Gastrocnemius medialis (tissue), 4 donors: Measurements from ENCODE around the gene CENPX. TPM values are rescaled to one million over a fixed set of nuclear protein-coding genes. Genes with fewer than 3 reads are reported as not detected.

Source experiments
- ATAC-seq, 2 donors: fragments of 150-250 bp; one replicate each; pipeline ENCODE4 v1.9.1; 2016
- DNase-seq, 2 donors: peaks; one replicate each; pipeline ENCODE4 v3.0.0-alpha.2; 2019
- H3K27ac ChIP-seq, 4 donors: fragments of 200-600 bp; sonication (generic); 1 replicate in 1 of 4; 2 replicates in 3 of 4; pipeline ENCODE4 v1.5.1; 2016 to 2018; ENCODE audit warnings: mild to moderate bottlenecking in 2 of 4, moderate library complexity in 1 of 4
- H3K27me3 ChIP-seq, 3 donors: fragments of 200-600 bp; sonication (generic) in 2 of 3; 1 replicate in 1 of 3; 2 replicates in 2 of 3; pipeline versions ENCODE4 v1.5.1 to v1.6.0; 2016 to 2019; ENCODE audit warnings: mild to moderate bottlenecking in 1 of 3, moderate library complexity in 1 of 3
- H3K36me3 ChIP-seq, 2 donors: fragments of 200-600 bp; sonication (generic) in 1 of 2; one replicate each; pipeline ENCODE4 v1.5.1; 2017 to 2018
- H3K4me1 ChIP-seq, 2 donors: fragments of 200-600 bp; sonication (generic) in 1 of 2; one replicate each; pipeline ENCODE4 v1.5.1; 2016 to 2017; ENCODE audit warnings: mild to moderate bottlenecking in 2 of 2
- H3K4me3 ChIP-seq, 4 donors: fragments of 200-600 bp; sonication (generic) in 3 of 4; 1 replicate in 1 of 4; 2 replicates in 3 of 4; pipeline ENCODE4 v1.5.1; 2016 to 2019; ENCODE audit warnings: mild to moderate bottlenecking in 2 of 4
- H3K9me3 ChIP-seq, 3 donors: fragments of 200-600 bp; sonication (generic) in 2 of 3; 1 replicate in 1 of 3; 2 replicates in 2 of 3; pipeline ENCODE4 v1.5.1; 2016 to 2019
- CTCF ChIP-seq, 5 experiments: fragments of 450-650 bp in 3 of 5; fragments of 200-600 bp in 2 of 5; sonication (generic) in 2 of 5; IDR thresholded peaks in 4 of 5; conservative IDR thresholded peaks in 1 of 5; 1 replicate in 4 of 5; 2 replicates in 1 of 5; pipeline ENCODE4 v1.5.1; 2016 to 2019; ENCODE audit warnings: antibody characterized with exemption in 5 of 5, mild to moderate bottlenecking in 3 of 5, moderate library complexity in 3 of 5
- POLR2A ChIP-seq, 2 donors: fragments of 450-650 bp; IDR thresholded peaks; one replicate each; pipeline ENCODE4 v1.6.1; 2017; ENCODE audit warnings: antibody characterized with exemption in 2 of 2, mild to moderate bottlenecking in 2 of 2, moderate library complexity in 2 of 2
- in situ Hi-C, 4 donors: fragments of 200-750 bp; cut with MboI; loops; one replicate each; pipeline versions ENCODE4 v1.15.0 to v1.8.0; 2017; ENCODE audit warnings: low sequenced_read_pairs in 4 of 4
- intact Hi-C: fragments of 100-400 bp; cut with DNase I; formaldehyde crosslinking; loops from one replicate; pipeline ENCODE4 v1.15.1; 2023; ENCODE audit warnings: low total_unique reads
- total RNA-seq, 4 donors: library from RNA; depleted of rRNA; stranded (reverse); fragments of >200 nt; gene quantifications; one replicate each; pipeline versions ENCODE4 v1.1.0 to v1.2.3, GENCODE V29; 2016

CENPX gene
- total RNA-seq, 4 donors from 2014 or later: 41.2 to 62.7 (median 57.0) TPM

DNA sequence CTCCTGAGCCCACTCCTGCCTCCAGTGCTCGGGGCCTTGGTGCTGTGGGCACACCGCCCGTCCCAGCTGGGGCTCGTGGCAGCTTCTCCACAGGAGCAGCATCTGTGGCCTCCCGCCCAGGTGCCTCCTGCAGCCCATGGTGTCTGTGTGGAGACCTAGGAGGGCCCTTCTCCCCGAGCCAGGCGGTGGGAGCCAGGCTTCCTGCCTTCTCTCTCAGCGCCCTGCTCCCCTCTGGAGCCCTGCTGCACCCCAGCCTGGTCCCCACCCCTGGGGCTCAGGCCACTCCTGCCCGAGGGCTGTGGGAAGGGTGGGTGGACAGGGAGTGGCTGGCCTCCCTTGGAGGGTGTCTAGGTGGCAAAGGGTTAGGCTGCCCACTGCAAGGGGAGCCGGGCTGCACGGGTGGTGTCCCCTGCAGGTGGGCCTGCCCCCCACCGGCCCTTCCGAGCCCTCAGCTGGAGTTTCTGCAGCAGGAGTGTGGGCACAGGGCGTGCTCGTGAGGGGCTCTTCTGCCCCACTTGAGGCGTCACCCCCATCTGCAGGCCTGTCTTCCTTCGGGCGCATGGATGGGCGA lies 11.0 kb downstream of the CENPX start:
- in situ Hi-C loops: no loop called here
- Histone ChIP-seq H3K4me1 (no peaks in the 10 kb centered on the region), H3K27ac (no peak overlapping the region), H3K36me3 (peaks cover 0 to 3% of the 10 kb centered on the region in 2 donors), H3K27me3 (no peaks in the 10 kb centered on the region), H3K9me3 (no peaks in the 10 kb centered on the region), H3K4me3 (no peak overlapping the region)
- no peak for ATAC-seq
- intact Hi-C loops: no loop called here
- no peak for DNase-seq
- TF ChIP-seq CTCF (IDR thresholded peaks at IDR 0.05 in 4 of 5, conservative IDR thresholded peaks at IDR 0.05 in 1 of 5) (no peak), POLR2A (IDR thresholded peaks at IDR 0.05) (no peak)

DNA sequence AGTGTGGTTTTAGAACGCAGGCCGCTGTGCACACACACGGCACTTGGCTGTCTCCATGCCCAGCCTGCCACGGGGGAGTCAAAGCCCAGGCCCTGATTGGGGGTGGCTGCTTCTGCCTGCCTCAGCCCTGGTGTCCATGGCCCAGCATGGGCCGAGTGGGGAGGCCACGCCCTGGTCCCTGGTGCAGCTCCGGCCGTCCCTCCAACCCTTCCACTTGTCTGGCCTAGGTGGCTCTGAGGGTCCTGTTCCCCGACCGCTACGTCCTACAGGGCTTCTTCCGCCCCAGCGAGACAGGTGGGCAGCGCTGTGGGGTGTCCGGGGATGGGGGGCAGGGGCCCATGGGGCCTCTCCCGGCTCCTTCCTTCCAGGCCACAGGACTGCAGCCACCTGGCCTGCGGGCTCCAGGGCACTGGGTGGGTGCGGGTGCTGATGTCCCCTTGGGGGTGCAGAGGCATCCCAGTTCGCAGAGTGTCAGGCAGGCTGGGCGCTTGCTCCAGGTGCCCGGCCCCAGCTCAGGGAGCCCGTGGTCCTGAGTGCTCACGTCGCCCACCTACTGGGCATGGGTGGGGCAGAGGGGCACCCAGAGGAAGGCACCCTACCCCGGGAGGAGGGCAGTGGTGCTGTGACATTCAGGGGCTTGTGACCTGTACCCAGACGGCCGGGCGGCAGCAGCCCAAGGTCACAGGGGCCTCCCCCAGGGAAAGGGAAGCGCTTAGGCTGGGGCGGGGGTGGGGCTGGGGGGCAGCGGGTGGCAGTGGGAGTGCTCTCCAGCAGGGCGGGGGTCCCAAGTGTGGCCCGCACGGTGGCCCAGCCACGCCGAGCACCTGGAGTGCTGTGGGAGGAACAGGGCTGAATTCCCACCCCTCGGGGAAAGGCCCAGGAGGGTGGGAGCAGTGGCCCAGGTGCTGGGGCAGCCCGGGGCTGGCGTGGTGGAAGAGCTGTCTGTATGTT lies 11.8 kb downstream of the CENPX start:
- ATAC-seq (no peak), DNase-seq (no peak)
- H3K9me3 ChIP-seq: no peaks in the 10 kb centered on the region
- no peak for TF ChIP-seq POLR2A (IDR thresholded peaks at IDR 0.05)
- no peak for TF ChIP-seq CTCF (IDR thresholded peaks at IDR 0.05 in 4 of 5, conservative IDR thresholded peaks at IDR 0.05 in 1 of 5)
- no peak overlapping the region for H3K4me3 ChIP-seq
- intact Hi-C loops (no loop called here), in situ Hi-C loops (no loop called here)
- H3K27me3 ChIP-seq: no peaks in the 10 kb centered on the region
- no peak overlapping the region for H3K27ac ChIP-seq
- H3K36me3 ChIP-seq: peaks cover 0 to 3% of the 10 kb centered on the region in 2 donors
- H3K4me1 ChIP-seq: peaks cover 0 to 5% of the 10 kb centered on the region in 2 donors

- Histone ChIP-seq H3K9me3 (no peaks in the 10 kb centered on the region), H3K27me3 (no peaks in the 10 kb centered on the region), H3K27ac (no peak overlapping the region), H3K4me1 (peaks cover 0 to 7% of the 10 kb centered on the region in 2 donors), H3K4me3 (no peak overlapping the region), H3K36me3 (peaks cover 0 to 3% of the 10 kb centered on the region in 2 donors)
- in situ Hi-C loops: no loop called here
- ATAC-seq (no peak), DNase-seq (no peak)
- intact Hi-C loops: loop anchor here (10.0 kb wide), 1 partner anchor 65 kb away; no protein-coding TSS in a partner anchor
- TF ChIP-seq POLR2A (IDR thresholded peaks at IDR 0.05) (no peak), CTCF (IDR thresholded peaks at IDR 0.05 in 4 of 5, conservative IDR thresholded peaks at IDR 0.05 in 1 of 5) (no peak)
Observed at GRCh38 chr17:82009413-82009812, 13.3 kb downstream of the CENPX start.

- Histone ChIP-seq H3K4me3 (no peak overlapping the region), H3K9me3 (no peaks in the 10 kb centered on the region), H3K27me3 (no peaks in the 10 kb centered on the region), H3K4me1 (peaks cover 2 to 11% of the 10 kb centered on the region in 2 donors), H3K27ac (no peak overlapping the region), H3K36me3 (peaks cover 0 to 3% of the 10 kb centered on the region in 2 donors)
- intact Hi-C loops (loop anchor here (10.0 kb wide), 1 partner anchor 66 kb away; no protein-coding TSS in a partner anchor), in situ Hi-C loops (no loop called here)
- no peak for DNase-seq
- ATAC-seq: no peak
- no peak for TF ChIP-seq POLR2A (IDR thresholded peaks at IDR 0.05)
- no peak for TF ChIP-seq CTCF (IDR thresholded peaks at IDR 0.05 in 4 of 5, conservative IDR thresholded peaks at IDR 0.05 in 1 of 5)
Observed at GRCh38 chr17:82008941-82009405, 13.7 kb downstream of the CENPX start.
